Measurements from ENCODE around the gene C10orf90.

C10orf90 gene

DNA sequence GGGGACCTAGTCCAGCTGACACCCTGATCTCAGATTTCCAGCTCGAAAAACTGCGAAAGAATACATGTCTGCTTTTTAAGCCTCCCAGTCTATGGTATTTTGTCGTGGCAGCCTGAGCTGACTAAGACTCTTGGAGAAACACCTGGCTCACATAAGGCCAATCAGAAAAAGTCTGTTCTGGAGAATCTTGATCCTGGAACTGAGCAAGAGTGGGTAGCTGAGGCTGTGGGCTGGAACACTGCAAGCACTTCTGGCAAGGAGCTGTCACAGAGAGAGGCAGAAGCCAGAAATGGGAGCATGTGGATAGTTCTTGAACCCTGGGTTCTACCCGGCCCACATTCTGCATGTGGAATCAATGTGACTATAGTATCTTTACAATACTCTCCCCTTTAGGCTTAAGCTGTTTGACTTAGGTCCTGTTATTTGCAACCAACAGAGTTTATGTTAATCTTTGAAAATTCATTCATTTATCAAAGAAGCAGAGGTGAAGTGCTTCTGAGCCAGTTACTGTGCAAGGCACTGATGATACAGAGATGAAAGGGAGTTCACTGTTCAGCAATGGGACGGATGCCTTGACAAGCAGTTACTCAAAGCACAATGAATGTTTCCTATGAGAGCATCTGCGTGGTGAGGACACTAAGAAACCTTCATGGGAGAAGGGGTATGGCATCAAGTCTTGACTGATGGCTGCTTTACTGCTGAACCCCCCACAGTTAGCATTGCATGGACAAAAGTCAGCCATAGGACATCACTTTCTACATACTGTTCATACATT lies 4.4 kb upstream of the C10orf90 start:
- no peak for FAIRE-seq
- DNase-seq (ENCODE audit: low spot score), result no peak

- no peak for DNase-seq (ENCODE audit: low spot score)
- no peak for FAIRE-seq
Observed at GRCh38 chr10:126673565-126673964, 3.1 kb upstream of the C10orf90 start.

GRCh38 chr10:126671402-126671975 lies 996 bp upstream of the C10orf90 start:
- DNase-seq (ENCODE audit: low spot score) (no peak), FAIRE-seq (no peak)

DNA sequence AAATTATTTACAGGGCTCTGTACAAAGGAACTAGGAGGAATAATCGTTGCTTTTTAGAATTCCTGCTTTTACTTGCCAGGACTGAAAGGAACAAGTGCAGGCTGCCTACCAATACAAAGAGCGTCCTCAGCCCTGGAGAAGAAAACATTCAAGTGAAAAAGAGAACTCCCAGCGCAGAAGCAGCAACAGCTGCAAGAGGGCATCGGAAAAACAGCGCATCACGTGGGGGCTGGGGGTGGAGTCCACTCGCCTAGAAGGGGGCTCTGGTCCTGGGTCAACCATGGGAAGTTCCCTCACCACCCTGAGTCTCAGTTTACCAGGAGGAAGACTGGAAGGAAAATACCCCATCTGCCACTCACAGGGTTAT lies 385 bp upstream of the C10orf90 start:
- FAIRE-seq, result no peak
- no peak for DNase-seq (ENCODE audit: low spot score)

DNA sequence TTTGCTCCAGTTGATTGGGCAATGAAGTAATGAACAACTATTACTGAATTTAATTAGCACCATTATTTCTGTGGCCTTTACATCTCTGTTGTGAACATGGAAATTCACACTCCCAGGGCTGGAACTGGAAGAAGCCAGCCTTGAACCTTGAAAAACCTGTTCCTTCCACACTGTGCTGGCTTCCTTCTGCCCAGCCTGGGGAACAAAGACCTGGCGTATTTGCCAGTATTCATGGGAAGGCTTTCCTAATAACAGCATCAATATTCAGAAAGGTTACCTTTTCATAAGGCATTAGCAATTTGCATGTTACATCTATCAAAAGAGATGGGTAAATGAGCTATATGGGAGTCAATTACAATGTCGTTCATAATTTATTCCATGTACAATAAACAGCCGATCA lies 1.3 kb downstream of the C10orf90 start:
- FAIRE-seq (no peak), DNase-seq (ENCODE audit: low spot score) (no peak)

- DNase-seq (ENCODE audit: low spot score) (no peak), FAIRE-seq (no peak)
Observed at GRCh38 chr10:126668505-126668904, 2.0 kb downstream of the C10orf90 start.

DNA sequence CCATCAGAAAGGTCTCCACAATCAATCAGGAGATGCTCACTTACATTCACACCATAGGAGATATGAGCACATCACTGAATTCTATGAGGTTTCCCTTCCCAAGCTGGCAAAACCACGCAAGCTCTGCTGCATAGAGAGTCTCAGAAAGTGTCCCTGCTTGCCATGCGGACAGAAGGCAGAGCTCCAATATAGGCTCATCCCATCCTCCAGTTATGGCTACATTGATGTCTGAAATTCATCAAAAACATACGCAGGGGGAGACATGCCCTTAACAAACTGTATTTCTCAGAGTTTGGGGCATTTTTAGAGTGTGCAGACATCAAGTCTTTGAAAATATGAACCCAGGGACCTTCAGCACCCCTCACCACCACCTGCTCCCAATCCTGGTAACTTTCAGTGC lies 2.9 kb downstream of the C10orf90 start:
- no peak for DNase-seq (ENCODE audit: low spot score)
- FAIRE-seq, result no peak

GRCh38 chr10:126665207-126665606 lies 5.3 kb downstream of the C10orf90 start:
- no peak for DNase-seq (ENCODE audit: low spot score)
- no peak for FAIRE-seq

DNA sequence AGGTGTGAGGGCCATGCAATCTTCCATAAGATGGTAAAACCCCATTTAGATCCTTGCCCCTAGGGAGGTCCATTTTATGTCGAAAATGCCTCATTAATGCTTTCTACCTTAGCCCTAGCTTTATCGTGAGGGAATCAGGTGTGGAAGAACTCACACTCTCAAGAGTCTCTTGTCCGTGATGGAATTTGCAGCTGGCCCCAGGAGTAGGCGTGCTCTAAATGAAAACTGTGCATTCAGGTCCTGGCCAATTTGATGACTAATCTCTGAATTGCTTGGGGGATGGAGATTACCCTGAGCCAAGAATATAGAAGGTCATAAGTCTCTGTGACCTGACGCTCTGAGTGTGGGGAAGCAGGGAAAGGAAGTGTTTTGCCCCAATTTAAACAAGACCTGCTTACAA lies 6.6 kb downstream of the C10orf90 start:
- FAIRE-seq, result no peak
- peak; percentile 74 for DNase-seq (ENCODE audit: low spot score)

GRCh38 chr10:126663328-126663727 lies 7.2 kb downstream of the C10orf90 start:
- peak; percentile 57 for DNase-seq (ENCODE audit: low spot score)
- FAIRE-seq, result no peak

DNA sequence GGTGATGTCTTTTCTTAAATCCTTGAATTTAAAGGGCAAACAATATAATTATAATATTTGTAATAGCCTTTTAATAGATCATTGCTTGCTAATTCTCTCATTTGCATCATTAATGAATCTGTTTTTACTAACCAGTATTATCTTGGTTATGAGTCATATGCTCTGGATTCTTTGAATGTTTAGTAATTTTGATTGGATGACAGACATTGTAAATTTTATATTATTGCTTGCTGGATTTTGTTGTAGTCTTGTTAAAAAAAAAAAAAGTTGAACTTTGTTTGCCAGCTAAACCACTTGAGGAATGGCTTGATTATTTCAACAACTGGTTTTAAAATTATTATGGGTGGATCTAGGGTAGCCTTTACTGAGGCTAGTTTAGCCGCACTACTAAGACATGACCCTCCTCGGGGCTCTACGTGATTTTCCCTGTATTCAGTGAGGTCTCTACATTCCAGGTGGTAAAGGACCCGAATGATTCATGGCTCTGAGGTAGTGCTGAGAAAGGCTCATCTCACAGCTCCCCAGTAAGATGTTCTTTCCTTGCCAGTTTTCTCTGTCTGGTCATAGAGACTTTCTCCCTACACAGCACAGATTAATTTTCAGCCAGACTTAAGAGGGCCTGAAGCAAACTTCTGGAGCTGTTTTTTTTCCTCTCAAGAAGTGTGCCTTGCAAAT lies 8.5 kb downstream of the C10orf90 start:
- no peak for FAIRE-seq

DNA sequence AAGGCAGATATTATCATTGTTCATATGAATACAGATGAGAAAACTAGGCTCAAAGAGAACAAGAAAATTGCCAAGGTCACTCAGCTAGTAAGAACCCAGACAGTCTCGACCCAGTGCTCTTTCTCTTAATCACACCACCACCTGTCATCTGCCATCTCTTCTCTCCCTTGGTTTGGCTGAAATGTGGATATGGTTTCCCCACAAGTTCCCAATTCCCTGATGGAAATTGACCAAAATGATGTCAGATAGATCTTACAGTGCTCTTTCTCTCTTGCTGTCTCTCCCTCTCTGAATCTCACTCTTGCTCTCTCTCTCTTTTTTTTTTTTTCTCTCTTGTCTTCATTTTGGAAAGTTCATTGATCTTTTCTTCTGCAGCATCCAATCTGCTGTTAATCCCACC lies 9.1 kb downstream of the C10orf90 start:
- no peak for DNase-seq (ENCODE audit: low spot score)
- FAIRE-seq, result no peak

More for the DNA sequence above, 8.5 kb downstream of the C10orf90 start:
- peak; percentile 49 for DNase-seq (ENCODE audit: low spot score)

DNA sequence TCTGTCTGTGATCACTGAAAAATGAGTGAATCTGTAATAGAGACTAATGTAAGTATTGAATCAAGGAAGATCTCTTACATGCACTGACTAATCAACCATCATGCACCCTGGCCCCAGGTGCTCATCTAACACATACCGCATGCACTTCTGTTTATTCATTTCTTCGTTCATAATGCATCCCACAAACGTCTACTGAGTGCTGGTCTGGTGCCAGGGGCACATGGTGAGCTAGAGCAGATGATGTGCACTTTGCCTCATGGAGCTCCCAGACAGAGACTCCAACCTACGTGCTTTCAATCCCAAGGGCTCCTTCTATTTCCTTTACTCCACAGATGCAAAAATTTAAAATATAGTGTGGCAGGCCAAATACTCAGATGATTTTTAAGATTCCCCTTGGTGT lies 10.7 kb downstream of the C10orf90 start:
- no peak for FAIRE-seq
- DNase-seq (ENCODE audit: low spot score), result no peak

- FAIRE-seq, result no peak
Observed at GRCh38 chr10:126658928-126659327, 11.6 kb downstream of the C10orf90 start.

GRCh38 chr10:126654579-126654978 lies 15.9 kb downstream of the C10orf90 start:
- FAIRE-seq (no peak), DNase-seq (ENCODE audit: low spot score) (no peak)

More at GRCh38 chr10:126658928-126659327, 11.6 kb downstream of the C10orf90 start:
- no peak for DNase-seq (ENCODE audit: low spot score)

DNA sequence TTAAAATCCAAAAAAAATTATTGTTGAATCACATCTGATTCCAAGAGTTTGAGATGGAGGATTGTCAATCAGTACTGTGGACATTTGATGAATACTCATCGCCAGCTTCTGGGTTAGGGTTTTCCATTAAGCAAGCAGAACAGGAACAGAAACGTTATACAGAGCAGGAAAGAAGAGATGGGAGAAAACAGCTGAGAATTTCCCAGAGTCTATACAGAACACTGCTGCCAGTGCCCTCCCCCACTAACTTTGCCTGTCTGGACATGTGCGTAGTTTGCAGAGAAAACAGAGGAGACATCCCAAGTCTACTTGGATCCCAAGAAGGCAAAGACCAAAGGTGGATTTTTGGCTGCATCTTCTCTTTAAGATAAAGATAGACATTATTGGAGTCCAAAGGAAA lies 19.0 kb downstream of the C10orf90 start:
- FAIRE-seq (no peak), DNase-seq (ENCODE audit: low spot score) (no peak)

GRCh38 chr10:126650161-126650560 lies 20.3 kb downstream of the C10orf90 start:
- no peak for FAIRE-seq
- no peak for DNase-seq (ENCODE audit: low spot score)

GRCh38 chr10:126647116-126647515 lies 23.4 kb downstream of the C10orf90 start:
- FAIRE-seq (no peak), DNase-seq (ENCODE audit: low spot score) (no peak)

GRCh38 chr10:126646110-126646509 lies 24.4 kb downstream of the C10orf90 start:
- DNase-seq (ENCODE audit: low spot score) (peak; percentile 37), FAIRE-seq (no peak)

GRCh38 chr10:126640401-126640800 lies 30.1 kb downstream of the C10orf90 start:
- no peak for DNase-seq (ENCODE audit: low spot score)
- no peak for FAIRE-seq

GRCh38 chr10:126639084-126639483 lies 31.4 kb downstream of the C10orf90 start:
- no peak for FAIRE-seq
- DNase-seq (ENCODE audit: low spot score), result no peak

GRCh38 chr10:126638542-126638941 lies 32.0 kb downstream of the C10orf90 start:
- DNase-seq (ENCODE audit: low spot score) (no peak), FAIRE-seq (no peak)

- FAIRE-seq (no peak), DNase-seq (ENCODE audit: low spot score) (no peak)
Observed at GRCh38 chr10:126637501-126637900, 33.0 kb downstream of the C10orf90 start.

Measured in urothelium cell line (cell line).